Medulla oblongata (tissue), 1 donor: ENCODE measurements around the gene COL23A1.

Experiments used
- DNase-seq: peaks from one replicate; pipeline ENCODE4 v3.0.0-alpha.2; 2015; ENCODE audit errors: extremely low spot score

COL23A1 gene

DNA sequence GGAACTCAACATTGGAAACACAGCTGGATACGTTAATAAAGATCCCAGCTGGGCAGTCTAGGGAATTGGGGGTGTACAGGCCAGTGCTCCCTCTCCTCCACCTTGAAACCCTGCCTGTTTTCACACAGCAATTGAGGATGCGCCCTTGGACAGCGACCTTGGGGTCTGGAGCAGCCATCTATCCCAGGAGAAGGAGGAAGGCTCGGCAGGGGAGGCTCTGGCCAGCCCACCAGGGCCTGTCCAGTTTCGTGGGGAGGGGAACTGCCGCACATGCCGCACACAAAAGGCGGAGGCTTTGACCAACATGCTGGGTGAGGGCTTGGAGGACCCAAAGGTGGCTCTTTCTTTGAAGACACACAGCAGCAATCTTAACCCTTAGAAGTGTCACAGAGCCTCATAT lies 1.4 kb downstream of the COL23A1 start:
- no peak for DNase-seq

DNA sequence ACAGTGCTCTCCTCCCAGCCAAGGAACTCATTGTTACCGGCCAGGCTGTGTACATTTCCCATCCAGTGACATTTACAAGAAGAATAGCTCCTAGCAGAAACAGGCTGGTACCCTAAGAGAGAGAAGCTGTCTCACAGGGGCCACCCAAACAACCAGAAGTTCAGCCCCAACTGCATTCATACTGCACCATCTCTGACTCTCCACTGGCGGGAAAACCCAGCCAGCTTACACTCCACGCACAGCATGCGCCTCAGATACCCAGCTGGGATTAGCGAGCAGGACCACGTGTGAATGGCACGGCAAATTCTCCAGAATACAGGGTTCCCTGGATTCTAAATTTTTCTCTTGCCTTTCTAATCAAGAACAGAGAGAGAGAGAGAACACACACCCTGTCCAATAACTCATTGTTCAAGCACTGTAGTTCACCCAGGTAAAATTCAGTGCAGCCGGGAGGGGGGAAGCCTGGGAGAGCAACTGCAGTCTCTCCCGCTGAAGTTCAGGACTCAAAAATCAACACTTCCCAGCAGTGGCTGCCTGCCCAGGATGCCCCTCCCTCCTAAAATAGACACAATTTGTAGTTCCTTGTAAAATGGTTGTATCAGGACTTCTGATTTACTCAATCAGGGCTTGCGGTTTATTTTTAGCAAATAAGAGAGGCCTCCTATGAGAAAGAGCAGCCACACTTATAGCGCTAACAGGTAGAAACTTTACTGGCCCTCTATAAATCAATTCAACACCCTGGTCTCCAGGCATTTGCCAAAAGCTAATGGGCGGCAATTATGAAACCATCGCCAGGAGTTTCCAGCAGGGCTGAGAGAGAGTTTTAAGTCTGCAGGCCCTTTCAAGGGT lies 2.2 kb downstream of the COL23A1 start:
- DNase-seq: peak; percentile 6

DNA sequence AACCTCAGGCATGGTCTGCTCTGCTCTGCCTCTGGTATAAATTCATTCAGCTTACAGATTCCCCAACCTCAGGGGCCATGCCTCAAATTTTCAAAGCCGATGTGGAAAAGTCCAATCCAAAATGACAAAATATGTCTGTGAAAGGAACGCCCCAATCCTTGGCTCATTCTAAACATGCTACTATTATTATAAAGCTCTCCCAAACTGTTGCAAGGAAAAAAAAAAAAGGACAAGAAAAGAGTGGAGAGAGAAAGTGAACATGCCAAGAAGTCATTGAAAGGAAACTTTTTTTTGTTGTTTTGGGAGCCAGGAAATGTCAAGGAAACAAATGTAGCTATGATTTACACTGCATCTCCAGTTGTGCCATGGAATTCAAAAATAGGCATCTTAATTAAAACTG lies 3.8 kb downstream of the COL23A1 start:
- DNase-seq: no peak

DNA sequence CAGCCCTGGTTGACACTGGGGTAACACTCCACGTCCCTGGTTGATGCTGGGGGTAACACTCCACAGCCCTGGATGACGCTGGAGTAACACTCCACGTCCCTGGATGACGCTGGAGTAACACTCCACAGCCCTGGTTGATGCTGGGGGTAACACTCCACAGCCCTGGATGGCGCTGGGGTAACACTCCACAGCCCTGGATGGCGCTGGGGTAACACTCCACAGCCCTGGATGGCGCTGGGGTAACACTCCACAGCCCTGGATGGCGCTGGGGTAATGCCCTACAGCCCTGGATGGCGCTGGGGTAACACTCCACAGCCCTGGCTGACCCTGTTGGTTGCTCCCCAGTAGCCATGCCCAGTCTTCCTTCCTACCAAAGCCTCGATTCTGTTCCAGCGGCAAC lies 4.8 kb downstream of the COL23A1 start:
- peak; percentile 72 for DNase-seq

DNA sequence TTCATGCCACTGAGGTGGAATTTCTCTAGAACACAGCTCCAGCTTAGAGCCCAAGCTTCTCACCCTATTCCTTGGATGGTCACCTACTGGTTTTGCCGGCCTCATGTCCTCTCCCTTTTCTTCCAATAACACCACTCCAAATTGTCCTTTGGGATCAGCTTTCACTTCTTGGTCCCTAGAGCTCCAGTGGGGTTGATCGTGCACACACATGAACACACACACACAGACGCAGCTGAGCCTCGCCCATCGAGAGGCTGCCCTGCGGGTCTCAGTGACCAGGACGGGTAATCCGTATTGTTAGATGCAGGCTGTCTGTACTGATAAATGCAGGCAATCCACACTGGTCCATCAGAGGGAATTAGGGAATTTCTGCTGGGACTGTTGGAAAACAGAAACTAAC lies 6.9 kb downstream of the COL23A1 start:
- no peak for DNase-seq

DNA sequence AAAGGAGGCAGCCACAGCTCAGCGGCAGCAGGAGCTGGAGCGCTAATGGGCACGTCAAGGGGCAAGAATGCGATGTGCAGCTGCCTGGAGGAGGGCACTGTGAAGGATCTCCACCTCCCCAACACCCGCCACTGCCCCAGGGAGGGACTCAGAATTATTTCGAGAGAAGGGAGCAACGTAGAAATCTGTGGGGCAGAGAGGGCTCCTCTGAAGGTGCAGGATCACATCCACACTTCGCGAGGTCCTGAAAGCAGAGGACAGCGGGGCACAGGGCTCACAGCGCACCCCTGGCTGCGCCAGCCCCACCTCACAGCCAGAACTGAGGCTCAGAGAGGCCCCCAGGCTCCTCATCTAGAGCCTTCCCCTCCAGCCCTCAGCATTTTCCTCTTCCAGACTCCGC lies 7.9 kb downstream of the COL23A1 start:
- no peak for DNase-seq

DNA sequence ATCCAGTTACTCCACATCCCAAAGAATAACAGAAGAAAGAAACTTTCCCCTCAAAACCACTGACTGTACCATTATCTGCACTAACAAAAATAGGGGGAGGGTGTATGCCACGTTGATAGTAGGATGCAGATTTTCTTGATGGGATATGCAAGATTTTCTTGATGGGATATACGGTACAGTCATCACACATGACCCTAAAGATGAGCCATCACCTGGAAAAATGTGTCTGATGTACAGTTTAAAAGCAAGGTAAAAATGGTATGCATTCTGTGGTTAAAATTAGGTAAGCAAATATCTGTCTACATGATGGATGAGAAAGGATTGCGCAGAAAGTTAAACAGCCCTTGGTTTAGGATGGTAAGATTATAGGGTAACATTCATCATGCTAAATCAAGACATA lies 8.6 kb downstream of the COL23A1 start:
- DNase-seq: no peak

DNA sequence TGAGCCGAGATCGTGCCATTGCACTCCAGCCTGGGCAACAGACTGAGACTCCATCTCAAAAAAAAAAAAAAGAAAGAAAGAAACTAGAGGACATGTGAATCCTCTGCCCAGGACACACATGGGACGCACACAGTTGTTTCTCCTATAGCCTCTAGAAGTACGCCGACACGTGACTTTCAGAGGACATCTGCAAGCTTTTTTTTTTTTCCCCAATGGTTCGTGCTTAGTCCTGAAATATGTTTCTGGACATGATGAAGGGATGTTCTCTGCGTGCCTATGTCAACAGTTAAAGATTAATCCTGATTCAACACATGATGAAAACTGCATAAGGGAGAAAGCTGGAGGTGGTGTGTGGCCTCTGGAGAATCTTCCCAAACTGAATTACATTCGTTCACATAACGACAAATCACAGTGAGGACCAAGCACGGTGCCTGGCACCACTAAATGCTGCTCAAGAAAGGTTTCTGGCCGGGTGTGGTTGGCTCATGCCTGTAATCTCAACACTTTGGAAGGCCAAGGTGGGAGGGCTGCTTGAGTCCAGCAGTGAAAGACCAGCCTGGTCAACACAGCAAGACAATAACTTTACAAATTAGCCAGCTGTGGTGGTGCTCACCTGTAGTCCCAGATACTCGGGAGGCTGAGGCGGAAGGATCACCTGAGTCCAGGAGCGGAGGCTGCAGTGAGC lies 9.8 kb downstream of the COL23A1 start:
- no peak for DNase-seq

DNA sequence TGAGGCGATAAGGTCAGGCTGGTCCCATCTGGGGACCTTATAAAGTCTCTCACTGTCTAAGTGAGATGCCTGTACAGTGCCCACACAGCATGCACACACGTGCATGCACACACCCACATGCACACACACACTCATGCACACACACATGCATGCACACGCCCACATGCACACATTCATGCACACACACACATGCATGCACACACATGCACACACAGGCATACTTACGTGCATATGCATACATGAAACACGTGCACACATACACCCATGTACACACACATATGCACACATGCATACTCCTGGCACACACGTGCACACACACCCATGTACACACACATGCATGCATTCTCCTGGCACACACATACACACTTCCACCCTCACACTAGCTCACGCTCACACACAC lies 12.2 kb downstream of the COL23A1 start:
- no peak for DNase-seq

DNA sequence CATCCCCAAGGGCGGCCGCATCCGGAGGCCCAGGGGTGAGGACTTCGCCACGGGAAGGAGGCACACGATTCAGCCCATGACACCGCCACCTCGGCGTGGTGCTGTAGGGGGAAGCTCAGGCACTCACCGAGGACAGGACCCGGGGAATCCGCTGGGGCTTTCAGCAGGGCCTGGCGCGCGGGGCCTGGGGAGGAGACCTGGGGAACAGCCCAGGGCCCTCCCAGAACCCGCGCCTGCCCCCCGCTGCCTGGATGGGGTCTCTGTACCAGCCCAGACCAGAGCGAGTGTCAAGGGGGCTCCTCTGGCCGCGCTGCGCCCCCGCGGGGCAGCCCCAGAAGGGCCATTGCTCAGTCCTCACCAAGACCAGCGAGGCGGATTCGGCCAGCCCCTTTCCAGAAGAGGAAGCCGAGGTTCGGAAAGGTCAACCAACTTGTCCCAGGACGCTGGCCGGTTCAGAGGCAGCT lies 12.8 kb downstream of the COL23A1 start:
- no peak for DNase-seq

DNA sequence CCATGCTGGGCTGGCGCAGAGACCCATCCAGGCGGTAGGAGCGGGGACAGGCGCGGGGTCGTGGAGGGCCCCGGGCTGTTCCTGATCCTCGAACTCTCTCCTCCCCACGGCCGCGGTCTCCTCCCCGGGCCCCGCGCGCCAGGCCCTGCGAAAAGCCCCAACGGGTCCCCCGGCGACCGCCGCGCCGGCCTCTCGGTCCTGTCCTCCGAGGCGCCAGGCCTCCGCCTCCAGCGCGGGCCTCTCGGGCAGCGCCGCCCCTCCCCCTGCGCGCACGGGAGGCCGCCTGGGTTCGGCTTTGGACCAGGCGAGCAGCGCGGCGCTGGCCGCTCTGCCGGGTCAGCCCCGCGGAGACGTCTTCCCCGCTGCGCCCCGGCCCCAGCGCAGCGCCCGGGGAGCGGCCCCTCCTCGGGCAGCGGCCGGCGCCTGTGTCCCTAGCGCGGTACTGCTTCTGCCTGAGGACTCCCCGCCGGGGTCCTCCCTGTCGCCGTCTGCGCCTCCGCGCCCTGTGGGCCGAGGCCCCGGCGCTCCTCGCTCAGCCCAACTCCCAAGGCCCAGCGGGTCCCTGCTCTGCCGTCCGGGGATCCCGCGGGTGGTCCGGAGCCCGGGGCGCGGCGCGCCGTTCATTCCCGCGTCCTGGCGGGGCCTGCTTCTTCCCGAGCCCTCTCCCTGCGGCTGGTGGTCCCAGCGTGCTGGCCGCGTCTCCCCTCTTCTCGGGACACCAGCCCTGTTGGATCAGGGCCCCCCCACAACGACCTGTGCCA lies 13.4 kb downstream of the COL23A1 start:
- DNase-seq: no peak

DNA sequence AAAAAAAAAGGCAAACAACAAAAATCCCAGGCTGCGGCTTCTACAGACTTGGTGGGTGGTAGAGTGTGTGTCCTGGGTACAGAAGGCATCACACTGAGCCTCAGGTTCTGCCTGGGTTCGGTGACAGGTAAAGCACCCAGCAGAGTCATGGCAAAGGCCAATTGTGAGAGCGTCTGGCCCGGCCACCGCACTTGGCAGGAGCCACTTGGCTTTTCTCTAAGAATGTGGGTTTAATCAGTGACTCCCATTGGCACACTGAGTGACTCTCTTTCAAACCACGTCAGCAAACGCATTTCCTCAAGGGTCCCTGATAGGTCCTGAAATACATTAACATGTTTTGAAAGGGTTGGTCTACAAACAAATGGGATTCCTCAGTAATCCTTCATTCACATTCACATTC lies 17.0 kb downstream of the COL23A1 start:
- no peak for DNase-seq

DNA sequence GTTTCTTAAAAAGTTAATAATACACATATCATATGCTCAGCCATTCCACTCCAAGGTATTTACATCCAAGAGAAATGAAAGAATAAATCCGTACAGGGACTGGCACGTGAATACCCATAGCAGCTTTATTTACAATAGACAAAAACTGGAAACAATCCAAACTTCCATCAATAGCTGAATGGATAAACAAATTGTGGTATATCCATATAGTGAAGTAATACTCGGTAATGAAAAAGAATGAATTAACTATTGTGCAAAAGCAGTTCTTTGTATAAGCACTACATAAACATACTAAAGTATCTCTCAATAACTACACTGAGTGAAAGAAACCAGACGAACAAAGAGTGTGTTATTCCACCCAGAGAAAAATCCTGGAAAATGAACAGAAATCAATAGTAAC lies 17.6 kb downstream of the COL23A1 start:
- DNase-seq: no peak

DNA sequence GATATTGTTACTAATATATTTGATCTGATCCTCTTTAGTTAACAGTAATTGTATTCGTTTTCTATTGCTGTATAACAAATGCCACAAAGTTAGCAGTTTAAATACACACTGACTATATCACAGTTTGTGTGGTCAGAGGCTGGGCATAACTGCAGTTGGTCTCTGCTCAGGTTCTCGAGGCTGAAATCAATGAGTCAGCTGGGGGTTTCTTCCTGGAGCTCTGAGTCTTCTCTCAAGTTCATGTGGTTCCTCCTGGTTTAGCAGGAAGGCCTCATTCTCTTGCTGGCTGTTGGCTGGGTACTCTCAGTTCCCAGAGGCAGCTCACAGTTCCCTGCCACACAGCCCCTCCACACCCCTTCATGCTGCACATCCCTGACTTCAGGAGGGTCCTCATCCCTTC lies 20.7 kb downstream of the COL23A1 start:
- no peak for DNase-seq

DNA sequence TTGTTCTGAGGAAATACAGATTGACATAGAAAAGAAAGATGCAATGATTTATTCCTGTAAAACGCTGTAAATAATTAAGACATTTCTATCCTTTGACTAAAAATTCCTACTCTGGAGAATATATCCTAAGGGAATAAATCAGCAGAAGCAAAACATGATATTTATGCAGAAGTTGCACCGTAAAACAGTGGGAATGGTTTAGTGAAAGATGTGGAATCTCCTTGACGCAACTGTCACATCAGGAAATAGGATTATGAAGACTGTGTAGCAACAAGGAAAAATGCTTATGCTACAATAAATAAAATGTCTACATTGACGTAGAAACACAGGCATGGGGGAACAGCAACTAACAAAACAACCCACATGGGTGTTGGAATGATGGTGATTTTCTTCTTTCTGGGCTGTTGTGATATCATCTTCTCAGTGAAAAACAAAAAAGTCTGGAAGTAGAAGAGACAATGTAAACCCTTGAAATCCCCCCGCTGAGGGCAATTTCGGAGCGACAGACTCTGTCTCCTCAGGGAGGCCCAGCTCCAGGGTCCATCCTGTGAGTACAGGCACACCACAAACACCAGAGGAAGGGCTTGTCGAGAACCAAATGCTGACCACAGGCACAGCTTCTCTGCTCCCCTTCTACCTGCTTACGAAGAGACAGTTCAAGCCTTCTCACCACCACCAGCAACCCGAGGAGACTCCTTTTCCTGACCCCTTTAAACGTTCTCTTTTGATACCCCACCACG lies 25.2 kb downstream of the COL23A1 start:
- no peak for DNase-seq

DNA sequence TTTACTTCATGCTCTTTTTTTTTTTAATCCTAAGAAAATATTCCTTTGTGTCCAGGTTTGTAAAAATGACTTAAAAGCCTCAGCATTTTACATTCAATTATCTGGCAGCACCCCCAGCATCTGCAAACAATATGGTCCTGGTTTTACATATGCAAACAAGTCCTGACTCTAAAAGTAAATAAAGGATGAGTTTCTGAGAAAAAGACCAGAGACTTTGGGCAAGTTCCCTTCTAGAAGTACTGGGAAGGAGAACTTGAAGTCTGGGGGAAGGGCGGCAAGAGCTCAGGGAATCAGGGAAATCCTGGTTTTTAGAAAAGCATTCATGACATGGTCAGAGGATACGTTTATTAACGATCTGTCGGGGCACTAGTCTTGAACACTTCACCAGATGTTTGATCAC lies 25.8 kb downstream of the COL23A1 start:
- no peak for DNase-seq

DNA sequence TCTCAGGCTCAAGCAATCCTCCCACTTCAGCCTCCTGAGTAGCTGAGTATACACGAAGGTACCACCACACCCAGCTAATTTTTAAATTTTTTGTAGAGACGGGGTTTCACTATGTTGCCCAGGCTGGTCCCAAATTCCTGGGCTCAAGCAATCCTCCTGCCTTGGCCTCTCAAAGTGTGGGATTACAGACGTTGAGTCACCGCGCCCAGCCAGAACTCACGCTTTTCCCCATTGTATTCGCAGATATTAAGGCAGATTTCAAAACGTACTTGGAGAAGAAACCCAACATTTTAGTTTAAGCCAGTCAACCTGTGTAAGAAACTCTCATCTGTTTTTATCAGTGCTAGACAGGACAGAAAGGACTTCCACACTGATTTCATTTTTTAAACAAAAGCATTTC lies 26.6 kb downstream of the COL23A1 start:
- DNase-seq: no peak

DNA sequence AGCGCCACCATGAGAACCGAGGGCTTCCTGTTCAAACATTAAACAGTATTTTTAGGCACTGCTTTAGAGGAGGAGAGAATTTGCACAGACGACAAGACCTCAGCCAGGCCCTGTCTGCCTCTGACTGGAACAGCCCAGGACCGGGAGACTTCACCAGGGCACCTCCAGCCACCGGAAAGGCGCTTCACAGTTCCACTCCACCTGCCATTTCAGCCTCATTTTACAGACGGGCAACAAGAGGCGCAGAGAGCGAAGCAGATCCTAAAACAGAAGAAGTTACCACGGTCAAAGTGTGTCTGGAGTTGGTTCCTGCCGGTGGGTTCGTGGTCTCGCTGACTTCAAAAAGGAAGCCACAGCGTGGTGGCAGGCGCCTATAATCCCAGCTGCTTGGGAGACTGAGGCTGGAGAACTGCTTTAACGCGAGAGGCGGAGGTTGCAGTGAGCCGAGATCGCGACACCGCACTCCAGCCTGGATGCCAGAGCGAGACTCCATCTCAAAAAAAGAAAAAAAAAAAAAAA lies 28.4 kb downstream of the COL23A1 start:
- no peak for DNase-seq

DNA sequence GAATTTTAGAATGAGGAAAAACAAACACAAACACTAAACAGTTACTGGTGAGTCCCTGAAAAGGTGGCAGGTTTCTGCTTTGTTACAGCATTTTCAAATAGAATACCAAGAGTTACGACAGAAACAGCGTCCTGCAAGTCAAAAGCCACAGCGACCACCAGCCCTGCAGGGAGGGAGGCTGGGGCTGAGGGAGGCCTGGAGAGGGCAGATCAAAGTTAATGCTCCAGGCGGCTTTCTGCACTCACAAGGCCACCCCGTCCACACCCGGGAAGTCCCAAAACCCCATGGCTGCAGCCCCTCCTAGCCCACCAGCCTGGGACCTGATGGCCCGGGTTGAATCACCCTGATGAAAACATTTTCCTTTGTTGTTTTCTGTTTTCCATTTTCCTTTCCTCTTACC lies 29.3 kb downstream of the COL23A1 start:
- DNase-seq: no peak

DNA sequence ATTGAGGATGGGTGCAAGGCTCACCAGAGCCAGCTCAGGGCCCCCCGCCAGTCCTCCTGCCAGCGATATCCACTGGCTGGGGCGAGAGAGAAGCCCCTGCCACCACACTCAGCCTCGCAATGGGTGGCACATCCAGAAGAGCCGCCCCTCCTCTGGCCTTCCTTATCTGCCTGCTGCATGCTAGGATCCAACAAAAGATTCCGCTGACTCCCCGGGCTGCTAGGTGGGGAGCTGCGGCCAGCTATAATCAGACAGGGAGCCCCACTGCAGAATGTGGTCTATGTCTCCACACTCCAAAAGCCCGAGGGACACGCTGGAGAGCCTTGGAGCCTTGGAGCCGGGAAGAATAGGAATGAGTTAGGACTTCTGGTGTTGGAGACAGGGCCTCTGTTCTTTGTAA lies 32.8 kb downstream of the COL23A1 start:
- DNase-seq: no peak

DNA sequence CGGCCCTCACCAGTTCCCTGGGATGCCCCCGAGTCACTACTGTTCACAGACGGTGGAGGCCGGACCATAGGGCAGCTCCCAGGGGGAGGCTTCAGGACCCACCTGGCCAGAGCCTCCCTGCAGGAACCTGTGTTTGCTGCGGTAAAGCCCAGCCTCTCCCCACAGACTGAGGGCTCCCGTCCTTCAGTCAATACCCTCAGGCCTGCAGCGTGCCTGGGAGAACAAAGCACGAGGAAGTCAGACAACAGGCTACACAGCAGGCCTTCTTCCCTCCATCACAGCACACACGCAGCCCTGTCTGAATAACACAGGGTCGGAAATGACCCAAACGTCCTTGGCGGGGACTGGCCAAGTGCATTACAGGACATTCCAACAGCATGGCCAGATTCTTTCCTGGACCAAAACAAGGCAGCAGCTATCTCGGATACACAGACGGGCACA lies 34.4 kb downstream of the COL23A1 start:
- DNase-seq: no peak

DNA sequence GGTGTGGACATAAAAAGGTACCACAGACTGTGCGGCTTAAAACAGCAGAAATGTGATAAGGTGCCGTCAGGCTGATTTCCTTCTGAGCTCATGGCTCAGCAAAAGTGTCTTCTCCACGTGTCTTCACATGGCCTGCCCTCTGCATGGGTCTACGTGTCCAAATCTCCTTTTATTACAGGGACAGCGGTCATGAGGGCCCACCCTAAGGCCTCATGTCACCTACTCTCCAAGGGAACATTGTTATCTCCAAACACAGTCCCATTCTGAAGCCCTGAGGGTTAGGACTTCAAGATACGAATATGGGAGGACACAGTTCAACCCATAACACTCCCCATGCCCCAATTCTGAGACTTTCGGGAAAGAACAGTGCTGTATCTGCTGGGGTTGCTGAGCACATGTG lies 35.2 kb downstream of the COL23A1 start:
- no peak for DNase-seq
